ENCODE results near the gene UBAC2.

The UBAC2 gene

DNA sequence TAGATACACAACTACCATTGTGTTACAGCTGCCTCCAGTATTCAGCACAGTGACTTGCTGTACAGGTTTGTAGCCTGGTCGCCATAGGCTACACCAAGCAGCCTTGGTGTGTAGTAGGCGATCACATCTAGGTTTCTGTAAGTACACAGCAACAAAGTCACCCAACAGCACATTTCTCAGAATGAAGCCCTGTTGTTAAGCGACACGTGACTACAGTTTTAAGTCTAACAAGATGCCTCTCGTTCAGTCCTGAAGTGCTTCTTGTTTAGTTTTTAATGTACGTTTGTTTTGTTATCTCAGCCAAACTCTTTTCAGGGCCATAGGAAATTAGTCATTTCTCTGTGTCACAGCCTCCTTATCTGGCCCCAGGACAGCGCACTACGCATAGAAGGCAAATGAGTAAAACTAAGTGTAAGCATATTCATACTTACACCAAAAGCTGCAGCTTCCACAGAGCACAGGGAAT is 156.5 kb downstream of the UBAC2 start:
- DNase-seq (ENCODE audit: low read depth in 2 of 2): no peak

DNA sequence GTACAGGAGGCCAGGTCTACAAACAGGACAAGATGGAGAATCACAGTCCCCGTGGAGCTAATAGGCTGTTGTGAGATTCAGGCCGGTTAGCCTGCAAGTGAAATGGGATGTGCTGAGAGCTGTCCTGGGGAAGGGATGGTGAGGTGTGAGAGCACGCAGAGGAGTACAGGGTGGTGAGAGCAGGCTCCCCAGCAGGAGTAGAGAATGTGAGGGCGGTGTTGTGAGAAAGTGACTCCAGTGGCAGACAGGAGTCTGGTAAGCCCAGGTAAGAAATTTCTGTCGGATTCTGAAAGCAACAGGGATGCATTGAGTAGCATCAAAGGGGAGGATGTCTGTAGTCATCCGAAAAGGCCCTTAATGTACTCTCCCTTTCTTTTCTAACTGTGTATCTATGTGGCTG is 157.3 kb downstream of the UBAC2 start:
- no peak for DNase-seq (ENCODE audit: low read depth in 2 of 2)

GRCh38 chr13:99359528-99359927 is 158.9 kb downstream of the UBAC2 start:
- no peak for DNase-seq (ENCODE audit: low read depth in 2 of 2)

GRCh38 chr13:99360696-99361095 is 160.0 kb downstream of the UBAC2 start:
- DNase-seq (ENCODE audit: low read depth in 2 of 2): no peak

- DNase-seq (ENCODE audit: low read depth in 2 of 2): no peak
Observed at GRCh38 chr13:99361197-99361596, 160.5 kb downstream of the UBAC2 start.

GRCh38 chr13:99362362-99362761 is 161.7 kb downstream of the UBAC2 start:
- DNase-seq (ENCODE audit: low read depth in 2 of 2): no peak

- no peak for DNase-seq (ENCODE audit: low read depth in 2 of 2)
Observed at GRCh38 chr13:99363391-99363790, 162.7 kb downstream of the UBAC2 start.

DNA sequence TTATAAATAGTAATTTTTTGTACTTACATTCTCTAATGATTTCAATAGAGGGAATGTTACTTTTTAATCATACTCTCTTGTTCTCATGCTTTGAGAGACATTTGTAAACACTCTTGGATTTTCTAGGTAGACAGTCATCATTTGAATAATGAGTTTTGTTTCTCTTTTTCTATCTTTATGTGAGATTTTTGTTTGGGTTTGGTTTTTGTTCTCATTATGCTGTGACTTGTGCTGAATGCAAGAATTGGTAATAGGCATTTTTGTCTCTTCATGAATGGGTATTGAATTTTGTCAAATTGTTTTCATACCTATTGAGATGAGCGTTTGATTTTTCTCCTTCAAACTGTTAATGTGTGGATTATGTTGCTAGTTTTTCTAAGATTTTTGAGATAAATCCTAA is 163.3 kb downstream of the UBAC2 start:
- no peak for DNase-seq (ENCODE audit: low read depth in 2 of 2)

GRCh38 chr13:99366075-99366987 is 165.7 kb downstream of the UBAC2 start:
- DNase-seq (ENCODE audit: low read depth in 2 of 2): no peak

DNA sequence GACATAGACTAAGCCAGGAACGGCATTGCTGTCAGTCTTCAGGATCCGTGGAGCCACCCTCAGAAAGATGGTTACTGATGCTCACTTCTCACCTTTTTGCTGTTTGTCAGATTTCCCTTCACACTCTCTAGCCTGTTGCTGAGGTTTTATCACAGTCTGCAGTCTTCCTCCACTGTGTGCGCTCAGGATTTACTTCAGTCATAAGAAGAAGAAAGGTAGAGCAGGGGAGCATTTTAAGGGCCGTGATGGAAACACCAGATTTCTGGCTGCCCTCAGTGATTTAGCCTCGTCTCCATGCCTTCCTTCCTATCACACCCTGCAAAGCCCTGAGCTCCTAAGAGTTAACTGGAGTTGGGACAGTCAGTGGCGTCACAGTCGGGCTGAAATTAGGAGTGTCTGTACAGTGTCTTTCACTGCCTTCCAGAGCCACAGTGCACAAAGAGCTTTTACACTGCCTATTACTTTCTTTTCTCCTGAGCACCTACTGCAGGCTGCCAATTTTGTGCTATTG is 166.5 kb downstream of the UBAC2 start:
- no peak for DNase-seq (ENCODE audit: low read depth in 2 of 2)

- DNase-seq (ENCODE audit: low read depth in 2 of 2): no peak
Observed at GRCh38 chr13:99367663-99368448, 167.2 kb downstream of the UBAC2 start.

DNA sequence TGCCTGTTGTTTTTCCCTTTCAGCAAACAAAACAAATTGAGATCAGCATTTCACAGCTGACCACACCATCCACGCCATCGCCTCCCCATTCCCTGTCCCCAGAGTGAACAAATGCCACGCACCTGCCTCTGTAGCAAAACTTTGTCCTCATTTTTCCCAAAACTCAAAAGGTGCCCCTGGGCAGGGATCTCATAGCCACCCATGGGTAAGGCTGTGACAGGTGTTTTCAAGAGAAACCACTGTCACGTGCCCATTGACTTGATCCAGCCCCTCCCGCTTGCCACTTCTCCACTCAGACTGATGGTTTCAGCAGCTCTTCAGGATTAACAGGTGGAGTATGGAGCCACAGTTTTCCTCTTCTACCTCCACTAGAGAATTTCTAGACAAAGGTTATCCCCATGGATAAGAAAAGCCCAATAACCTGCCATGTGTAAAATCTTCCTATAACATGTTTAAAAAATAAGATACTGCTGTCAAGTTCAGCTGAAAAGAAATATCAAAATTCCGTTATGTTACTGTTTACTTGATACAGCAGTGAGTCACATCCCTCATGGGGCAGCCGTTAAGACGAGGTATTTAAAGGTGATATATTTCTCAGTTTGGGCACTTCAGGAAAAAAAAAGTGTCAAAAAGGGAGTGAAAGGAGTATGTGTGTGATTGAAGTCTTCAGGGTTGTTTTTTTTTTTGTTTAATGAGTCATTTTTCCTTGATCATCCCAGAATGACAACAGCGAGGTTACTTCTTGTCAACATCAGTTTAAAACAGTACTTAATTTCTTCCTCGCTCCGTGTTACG is 170.0 kb downstream of the UBAC2 start:
- no peak for DNase-seq (ENCODE audit: low read depth in 2 of 2)

GRCh38 chr13:99371956-99372355 is 171.3 kb downstream of the UBAC2 start:
- no peak for DNase-seq (ENCODE audit: low read depth in 2 of 2)

- DNase-seq (ENCODE audit: low read depth in 2 of 2): no peak
Observed at GRCh38 chr13:99373436-99373835, 172.8 kb downstream of the UBAC2 start.

DNA sequence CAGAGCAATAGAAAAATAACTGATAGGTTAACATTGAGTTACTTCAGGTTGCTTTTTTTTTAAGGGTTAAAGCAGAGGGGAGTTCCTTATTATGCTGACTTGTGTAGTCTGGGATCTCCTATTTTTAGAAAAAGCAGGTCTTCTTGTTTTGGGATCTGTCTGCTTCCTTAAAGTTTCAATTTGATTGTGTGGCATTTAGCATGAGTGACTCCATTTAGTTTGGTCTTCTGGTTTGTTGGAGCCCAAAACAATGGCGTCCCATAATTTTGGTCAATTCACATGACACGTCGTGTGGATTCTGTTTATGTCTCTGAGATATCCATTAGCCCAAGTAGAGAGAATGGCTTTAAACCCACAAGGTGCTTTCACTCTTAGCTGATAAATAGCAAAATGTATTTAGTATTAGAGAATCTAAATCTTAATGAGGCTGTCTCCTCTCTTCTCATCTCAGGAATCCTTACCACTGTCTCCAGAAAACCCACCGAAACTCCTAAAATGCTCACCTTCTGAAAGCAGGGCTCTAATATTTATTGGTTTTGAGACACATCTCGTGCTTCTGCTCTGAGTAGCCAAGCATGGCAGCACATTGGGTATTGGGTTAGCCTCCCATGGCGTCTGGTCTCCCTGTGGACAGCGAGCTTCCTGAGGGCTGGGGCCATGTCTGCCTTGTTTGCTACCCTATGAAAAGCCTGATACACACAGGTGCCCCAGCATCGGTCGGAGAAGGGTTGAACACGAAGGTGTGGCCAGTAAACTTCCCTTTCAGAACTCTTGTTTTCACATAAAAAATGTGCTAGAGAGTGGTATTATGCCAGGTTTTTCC is 173.7 kb downstream of the UBAC2 start:
- no peak for DNase-seq (ENCODE audit: low read depth in 2 of 2)

DNA sequence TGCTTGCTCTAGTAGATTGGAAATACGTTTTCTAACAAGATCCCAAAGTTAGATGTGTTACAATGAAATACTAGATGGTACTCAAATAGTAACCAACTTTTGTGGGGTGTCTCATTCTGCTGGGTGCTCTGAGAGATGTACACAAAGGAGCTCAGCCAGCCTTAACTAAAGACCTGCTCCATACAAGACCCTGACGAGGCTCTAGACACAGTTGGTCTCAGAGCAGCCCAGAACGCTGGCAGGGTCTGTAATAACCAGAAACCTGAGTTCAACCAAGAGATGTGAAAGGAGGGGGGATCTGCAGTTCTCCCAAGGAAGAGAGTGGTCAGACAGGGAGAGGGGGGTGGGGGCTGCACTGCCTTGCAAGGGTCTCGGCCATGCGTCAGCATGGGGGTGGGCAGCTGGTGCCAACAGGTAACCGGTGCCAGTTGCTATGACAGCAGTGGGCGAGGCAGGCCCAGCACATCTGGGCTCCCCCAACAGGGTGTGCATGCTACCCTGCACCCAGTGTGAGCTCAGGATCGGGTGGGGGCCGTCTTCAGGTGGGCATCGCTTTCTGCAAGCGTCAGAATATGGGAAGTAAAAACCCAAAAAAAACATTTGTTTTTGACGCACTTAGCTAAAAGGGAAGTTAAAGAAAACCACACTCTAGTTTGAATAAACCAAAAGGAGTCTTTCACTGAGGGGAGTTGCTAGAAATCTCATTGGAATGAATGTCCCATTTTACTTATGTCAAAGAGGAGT is 174.5 kb downstream of the UBAC2 start:
- no peak for DNase-seq (ENCODE audit: low read depth in 2 of 2)

DNA sequence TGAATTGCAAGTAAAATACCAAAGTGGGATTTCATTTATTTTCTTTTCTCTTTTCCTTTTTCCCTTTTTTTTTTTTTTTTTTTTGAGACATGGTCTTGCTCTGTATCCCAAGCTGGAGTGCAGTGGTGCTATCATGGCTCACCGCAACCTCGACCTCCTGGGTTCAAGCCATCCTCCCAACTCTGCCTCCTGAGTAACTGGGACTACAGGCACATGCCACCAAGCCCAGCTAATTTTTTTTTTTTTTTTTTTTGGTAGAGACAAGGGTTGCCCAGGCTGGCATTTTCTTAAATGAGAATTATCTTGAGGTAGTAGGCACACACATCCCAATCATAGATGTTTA is 175.1 kb downstream of the UBAC2 start:
- no peak for DNase-seq (ENCODE audit: low read depth in 2 of 2)

DNA sequence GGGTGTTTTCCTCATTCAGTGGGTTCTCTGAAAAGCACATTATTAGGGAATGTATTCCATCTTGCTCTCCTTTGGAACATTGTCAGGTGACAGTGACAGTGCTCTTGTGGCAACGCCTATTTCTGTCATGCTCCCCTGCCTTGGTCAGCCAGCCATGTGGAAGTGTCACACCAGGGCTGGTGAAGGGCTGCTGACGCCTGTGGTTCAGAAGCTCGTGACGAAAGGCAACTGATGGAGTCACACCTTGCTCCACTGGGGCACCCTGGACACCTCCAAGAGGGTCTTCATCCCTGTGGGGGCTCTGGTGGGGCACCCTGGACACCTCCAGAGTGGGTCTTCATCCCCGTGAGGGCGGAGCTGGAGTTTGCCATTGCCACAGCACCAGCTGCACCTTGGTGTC is 175.5 kb downstream of the UBAC2 start:
- DNase-seq (ENCODE audit: low read depth in 2 of 2): no peak

DNA sequence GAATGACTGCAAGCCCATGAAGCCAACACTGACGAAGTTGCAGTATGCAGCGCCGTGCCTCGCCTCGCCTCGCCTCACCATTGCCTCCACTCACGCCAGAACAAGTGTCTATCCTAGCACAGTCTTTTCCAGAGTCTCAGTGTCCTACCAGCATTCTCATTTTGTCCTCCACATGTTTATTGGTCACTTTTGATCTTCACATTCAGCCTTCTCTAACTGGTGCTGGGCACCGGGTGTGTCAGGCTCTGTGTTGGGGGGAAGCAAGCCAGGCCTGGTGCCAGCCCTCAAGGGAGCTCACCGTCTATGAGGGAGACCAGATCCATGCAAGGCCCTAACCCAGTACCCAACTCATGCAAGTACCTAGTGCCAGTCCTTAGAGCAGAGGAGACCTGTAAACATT is 176.3 kb downstream of the UBAC2 start:
- DNase-seq (ENCODE audit: low read depth in 2 of 2): no peak

DNA sequence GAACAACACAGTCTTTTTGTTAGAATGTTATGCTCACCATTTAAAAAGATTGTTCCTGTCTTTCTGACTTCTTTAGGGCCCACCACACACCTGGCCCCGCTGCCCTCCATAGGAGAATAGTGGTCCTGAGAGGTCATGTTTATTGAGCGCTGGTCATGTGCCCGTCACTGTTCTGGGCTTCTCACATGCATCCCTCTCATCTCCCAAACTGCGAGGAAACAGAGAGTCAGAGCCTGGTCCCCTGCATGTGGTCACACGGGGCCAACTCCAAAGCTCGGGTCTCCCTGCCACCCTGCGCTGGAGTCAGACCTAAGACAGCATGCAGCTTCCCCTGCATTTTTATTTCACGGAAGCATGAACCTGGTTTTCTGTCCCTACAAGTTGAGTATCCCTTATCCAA is 177.0 kb downstream of the UBAC2 start:
- DNase-seq (ENCODE audit: low read depth in 2 of 2): no peak

Data from activated CD8-positive, alpha-beta memory T cell treated with anti-CD3 and anti-CD28 coated beads for 4 hours (primary cell).